Neural cell (in vitro differentiated cells): ENCODE data around the gene KRT86. TPM values are rescaled to one million over a fixed set of nuclear protein-coding genes. Genes with fewer than 3 reads are reported as not detected.

ENCODE experiments used
- H2AFZ ChIP-seq: fragments of 200-600, 300-800 bp; sonication (generic), shearing (Covaris generic); 2 replicates; pipeline ENCODE4 v1.6.0; 2014; ENCODE audit warnings: low read depth, mild to moderate bottlenecking, antibody characterized with exemption, low read length, moderate library complexity
- H3F3A ChIP-seq: fragments of 200-600 bp; shearing (Covaris generic); 2 replicates; pipeline ENCODE4 v1.6.1; 2016; ENCODE audit warnings: mild to moderate bottlenecking, moderate library complexity, mixed read lengths, antibody characterized with exemption, low read length; ENCODE audit not compliant: insufficient read depth, poor library complexity, severe bottlenecking
- H3K27ac ChIP-seq: fragments of 200-600, 300-800 bp; sonication (generic), shearing (Covaris generic); 2 replicates; pipeline ENCODE4 v1.5.1; 2014; ENCODE audit warnings: mild to moderate bottlenecking, low read length, moderate library complexity
- H3K27me3 ChIP-seq: fragments of 300-800, 200-600 bp; sonication (generic), shearing (Covaris generic); 2 replicates; pipeline ENCODE4 v1.6.0; 2014; ENCODE audit warnings: mild to moderate bottlenecking, low read depth, low read length, moderate library complexity; ENCODE audit not compliant: insufficient read depth
- H3K36me3 ChIP-seq: fragments of 300-800, 200-600 bp; sonication (generic), shearing (Covaris generic); 2 replicates; pipeline ENCODE4 v1.5.1; 2014; ENCODE audit warnings: mild to moderate bottlenecking, antibody characterized with exemption, low read length, moderate library complexity; ENCODE audit not compliant: insufficient read depth
- H3K4me2 ChIP-seq: fragments of 300-800, 200-600 bp; sonication (generic), shearing (Covaris generic); 2 replicates; pipeline ENCODE4 v1.6.0; 2014; ENCODE audit warnings: mild to moderate bottlenecking, low read length
- H3K4me3 ChIP-seq: fragments of 300-800, 200-600 bp; sonication (generic), shearing (Covaris generic); 2 replicates; pipeline ENCODE4 v1.5.1; 2014; ENCODE audit warnings: mild to moderate bottlenecking, low read length, moderate library complexity
- H3K79me2 ChIP-seq: fragments of 200-600 bp; shearing (Covaris generic); replicated peaks from 2 replicates; pipeline ENCODE4 v1.6.0; 2014; ENCODE audit warnings: mild to moderate bottlenecking, low read length, moderate library complexity; ENCODE audit not compliant: insufficient read depth
- H3K9ac ChIP-seq: fragments of 300-800, 200-600 bp; sonication (generic), shearing (Covaris generic); 2 replicates; pipeline ENCODE4 v1.6.1; 2016; ENCODE audit warnings: mild to moderate bottlenecking, low read length, mixed read lengths
- H3K9me2 ChIP-seq: fragments of 200-600 bp; shearing (Covaris generic); 2 replicates; pipeline ENCODE4 v1.6.1; 2016; ENCODE audit warnings: mild to moderate bottlenecking, low read length, mixed read lengths; ENCODE audit not compliant: insufficient read depth
- H3K9me3 ChIP-seq: fragments of 200-600, 300-800 bp; sonication (generic), shearing (Covaris generic); 2 replicates; pipeline ENCODE4 v1.6.1; 2016; ENCODE audit warnings: mild to moderate bottlenecking, mixed run types, low read length, moderate library complexity, mixed read lengths
- H4K20me1 ChIP-seq: fragments of 200-600 bp; shearing (Covaris generic); 2 replicates; pipeline ENCODE4 v1.6.1; 2016; ENCODE audit warnings: mild to moderate bottlenecking, mixed run types; ENCODE audit not compliant: insufficient read depth
- CTCF ChIP-seq: fragments of 450-650 bp; IDR thresholded peaks from 2 replicates; pipeline ENCODE4 v1.5.1; 2014; ENCODE audit warnings: antibody characterized with exemption, mild to moderate bottlenecking, moderate library complexity; ENCODE audit not compliant: poor library complexity, severe bottlenecking
- EP300 ChIP-seq: fragments of 450-650 bp; conservative IDR thresholded peaks from 2 replicates; pipeline ENCODE4 v1.6.1; 2014; ENCODE audit warnings: antibody characterized with exemption, mild to moderate bottlenecking, moderate library complexity; ENCODE audit not compliant: poor library complexity, severe bottlenecking
- EZH2 ChIP-seq: fragments of 200-600, 300-800 bp; shearing (Covaris generic), sonication (generic); IDR thresholded peaks from 2 replicates; pipeline ENCODE4 v1.6.1; 2014; ENCODE audit warnings: antibody characterized with exemption, low read length, borderline replicate concordance, mild to moderate bottlenecking; ENCODE audit not compliant: insufficient read depth, poor library complexity, severe bottlenecking
- MXI1 ChIP-seq: fragments of 450-650 bp; conservative IDR thresholded peaks from 2 replicates; pipeline ENCODE4 v1.6.1; 2014; ENCODE audit warnings: antibody characterized with exemption, mild to moderate bottlenecking; ENCODE audit not compliant: poor library complexity, severe bottlenecking
- POLR2AphosphoS5 ChIP-seq: IDR thresholded peaks from 2 replicates; pipeline ENCODE4 v1.6.1; 2012
- RAD21 ChIP-seq: fragments of 450-650 bp; conservative IDR thresholded peaks from 2 replicates; pipeline ENCODE4 v1.6.1; 2014; ENCODE audit warnings: antibody characterized with exemption, mild to moderate bottlenecking, moderate library complexity
- REST ChIP-seq: IDR thresholded peaks from 2 replicates; pipeline ENCODE4 v1.6.1; 2012; ENCODE audit warnings: borderline replicate concordance
- SMC3 ChIP-seq: fragments of 450-650 bp; conservative IDR thresholded peaks from 2 replicates; pipeline ENCODE4 v1.6.1; 2014; ENCODE audit warnings: antibody characterized with exemption, mild to moderate bottlenecking, moderate library complexity; ENCODE audit not compliant: poor library complexity
- TAF1 ChIP-seq: IDR thresholded peaks from 2 replicates; pipeline ENCODE4 v1.6.1; 2012; ENCODE audit warnings: low read depth
- polyA plus RNA-seq: library from polyadenylated mRNA; depleted of rRNA; stranded (reverse); fragments of >200 nt; gene quantifications from 2 replicates; pipeline ENCODE4 v1.2.3, GENCODE V29; 2014

The KRT86 gene
- polyA plus RNA-seq, 1 donor from 2014 or later: not detected

- Histone ChIP-seq H3K4me2 (no peak overlapping the region), H2AFZ (no peak overlapping the region), H4K20me1 (no peaks in the 10 kb centered on the region), H3K9ac (no peak overlapping the region), H3K9me2 (no peaks in the 10 kb centered on the region), H3F3A (no peaks in the 10 kb centered on the region), H3K36me3 (no peaks in the 10 kb centered on the region), H3K27me3 (peaks cover 18% of the 10 kb centered on the region), H3K4me3 (no peak overlapping the region), H3K9me3 (no peaks in the 10 kb centered on the region), H3K27ac (no peak overlapping the region), H3K79me2 (no peaks in the 10 kb centered on the region)
- TF ChIP-seq MXI1 (no peak), TAF1 (no peak), REST (no peak), EP300 (no peak), POLR2AphosphoS5 (no peak), CTCF (no peak), EZH2 (no peak), RAD21 (no peak), SMC3 (no peak)
Measured at GRCh38 chr12:52238207-52238840, 36.1 kb upstream of the KRT86 start.

GRCh38 chr12:52238916-52239646 is 35.4 kb upstream of the KRT86 start:
- TF ChIP-seq CTCF (no peak), POLR2AphosphoS5 (no peak), MXI1 (no peak), EP300 (no peak), SMC3 (no peak), EZH2 (no peak), REST (no peak), TAF1 (no peak), RAD21 (no peak)

More at GRCh38 chr12:52238916-52239646, 35.4 kb upstream of the KRT86 start:
- H3K9ac ChIP-seq: no peak overlapping the region
- no peaks in the 10 kb centered on the region for H3K9me2 ChIP-seq
- H3K27ac ChIP-seq: no peak overlapping the region
- peaks cover 11% of the 10 kb centered on the region for H3K27me3 ChIP-seq
- no peak overlapping the region for H2AFZ ChIP-seq
- H3K9me3 ChIP-seq: no peaks in the 10 kb centered on the region
- no peaks in the 10 kb centered on the region for H3K36me3 ChIP-seq
- no peak overlapping the region for H3K4me2 ChIP-seq
- H4K20me1 ChIP-seq: no peaks in the 10 kb centered on the region
- H3K79me2 ChIP-seq: no peaks in the 10 kb centered on the region
- H3K4me3 ChIP-seq: no peak overlapping the region
- H3F3A ChIP-seq: no peaks in the 10 kb centered on the region
